ENCODE data around the gene HMCN1.

The HMCN1 gene

DNA sequence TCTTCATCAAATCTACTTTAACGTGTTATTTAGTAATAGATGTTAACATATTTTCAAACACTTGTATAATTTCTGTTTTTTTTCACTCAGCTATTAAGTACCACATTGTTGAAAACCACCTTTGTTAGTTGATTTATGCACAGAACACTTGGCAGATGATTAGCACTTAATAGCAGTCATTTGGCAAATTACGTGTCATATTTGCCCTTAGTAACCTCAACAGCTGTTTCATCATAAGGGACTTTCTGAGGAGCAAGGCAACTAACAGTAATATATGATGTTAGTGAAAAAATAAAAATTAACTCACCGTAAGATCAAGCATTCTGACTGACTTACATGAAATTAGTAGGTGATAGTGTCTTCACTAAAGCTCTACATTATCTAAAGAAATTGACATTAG is 186.4 kb downstream of the HMCN1 start:
- no peak for DNase-seq

DNA sequence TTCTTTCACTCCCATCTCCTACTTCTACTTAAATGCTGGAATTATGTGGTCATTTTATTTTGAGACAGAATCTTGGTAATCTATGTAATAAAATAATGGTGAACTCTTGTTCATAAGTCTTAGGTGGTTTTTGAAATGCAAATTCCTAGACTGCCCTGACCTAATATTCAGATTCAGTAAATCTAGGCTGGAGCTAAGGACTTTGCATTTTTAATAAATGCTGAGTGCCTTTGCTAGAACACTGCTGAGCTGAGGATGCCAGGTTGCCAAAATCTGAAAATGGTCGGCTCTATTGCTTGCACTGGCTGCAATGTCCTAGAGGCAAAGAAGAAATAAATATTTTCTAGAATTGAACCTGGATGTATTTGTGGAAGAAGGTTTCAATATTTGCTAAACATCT is 187.4 kb downstream of the HMCN1 start:
- no peak for DNase-seq

DNA sequence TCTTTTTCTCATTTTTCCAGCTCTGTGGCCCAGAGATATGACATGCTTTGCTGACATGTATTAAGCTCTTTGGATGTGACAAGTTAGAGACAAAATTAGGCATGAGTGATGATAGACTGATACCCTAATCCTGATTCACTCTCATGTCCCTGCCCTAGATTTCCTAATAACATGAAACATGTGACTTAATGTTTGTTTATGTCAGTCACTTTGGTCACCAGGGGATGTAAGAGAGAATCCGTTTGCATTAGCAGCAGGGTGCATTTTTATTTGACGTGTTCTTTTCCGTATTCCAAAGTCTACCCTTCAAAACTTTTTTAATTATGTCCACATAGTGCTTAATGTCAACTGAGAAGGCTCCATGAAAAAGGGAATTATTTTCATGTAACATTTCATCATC is 192.4 kb downstream of the HMCN1 start:
- DNase-seq: no peak

DNA sequence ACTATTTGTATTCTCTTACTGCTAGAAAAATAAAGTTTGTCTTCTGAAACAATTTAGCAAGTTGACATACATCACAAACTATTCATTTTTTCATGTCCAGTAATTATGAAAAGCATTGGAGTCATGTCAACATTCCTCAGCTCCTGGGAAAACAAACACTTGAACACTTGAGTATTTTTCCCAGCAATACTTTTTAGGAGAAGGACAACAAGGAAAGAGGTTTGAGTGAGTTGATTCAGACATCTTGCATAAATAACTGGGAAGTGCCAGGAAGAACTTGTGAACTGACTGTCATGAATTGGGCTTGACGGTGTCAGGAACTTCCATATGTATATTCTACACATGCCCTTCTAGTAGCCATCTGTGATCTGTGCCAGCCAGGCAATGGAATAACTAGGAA is 195.6 kb downstream of the HMCN1 start:
- no peak for DNase-seq

DNA sequence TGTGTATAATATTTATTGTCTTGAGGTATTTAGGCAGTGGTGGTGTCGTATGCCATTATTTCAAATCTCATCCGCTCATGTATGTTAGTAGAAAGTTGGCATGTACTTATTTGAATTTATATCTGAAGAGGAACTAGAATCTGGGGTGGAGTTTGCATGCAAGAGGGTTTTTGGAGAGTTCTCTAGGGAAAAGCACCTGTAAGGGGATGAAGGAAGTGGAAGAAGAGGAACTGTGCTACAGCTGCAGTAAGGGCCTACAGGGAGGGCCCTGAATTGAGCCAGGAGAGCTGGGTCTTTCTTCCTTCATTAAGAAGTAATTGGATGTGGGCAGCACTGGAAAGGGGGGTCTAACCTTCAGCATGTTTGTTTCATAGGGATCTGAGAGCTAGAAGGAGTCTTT is 197.2 kb downstream of the HMCN1 start:
- DNase-seq: no peak

DNA sequence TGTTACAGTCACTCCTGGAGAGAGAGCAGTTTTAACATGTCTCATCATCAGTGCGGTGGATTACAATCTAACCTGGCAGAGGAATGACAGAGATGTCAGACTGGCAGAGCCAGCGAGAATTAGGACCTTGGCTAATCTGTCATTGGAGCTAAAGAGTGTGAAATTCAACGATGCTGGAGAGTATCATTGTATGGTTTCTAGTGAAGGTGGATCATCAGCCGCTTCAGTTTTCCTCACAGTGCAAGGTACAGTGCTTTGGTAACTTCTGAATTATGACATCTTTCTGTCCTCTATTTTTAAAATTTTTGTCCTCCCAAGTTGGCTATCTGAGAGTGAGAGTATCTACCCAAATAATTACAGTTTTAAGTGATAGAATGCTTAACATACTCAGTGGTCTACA is 199.4 kb downstream of the HMCN1 start:
- no peak for DNase-seq

DNA sequence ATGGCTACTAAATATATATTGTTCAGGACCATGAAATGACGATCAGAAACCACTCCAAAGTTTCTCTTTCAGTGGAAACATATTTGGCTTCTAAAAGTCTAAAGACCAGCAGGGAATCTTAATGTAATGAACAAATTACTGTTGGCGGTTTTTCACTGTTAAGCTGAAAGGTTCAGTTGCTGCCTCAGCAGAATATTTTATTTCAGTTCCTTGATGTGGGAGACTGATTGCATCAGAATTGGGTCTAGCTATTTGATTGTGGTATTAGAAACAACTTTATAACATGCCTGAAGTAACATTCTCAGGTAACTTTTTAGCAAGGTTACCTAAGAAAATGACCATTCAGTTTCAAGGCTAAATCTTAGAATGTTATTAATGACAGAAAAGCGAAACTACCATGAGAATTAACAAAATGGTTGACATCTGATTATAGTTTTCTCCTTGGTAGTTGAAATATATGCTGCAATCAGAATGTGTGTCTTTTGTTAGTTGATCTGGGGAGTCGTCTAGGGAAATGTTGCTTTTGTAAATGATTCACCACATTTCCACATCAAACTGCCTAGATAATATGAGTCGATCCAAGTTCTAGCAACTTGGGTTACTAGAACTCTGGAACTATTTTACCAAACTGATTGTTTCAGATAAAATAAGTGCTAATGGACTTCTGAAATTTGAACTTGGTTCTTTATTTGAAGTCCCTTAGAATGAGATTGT is 200.4 kb downstream of the HMCN1 start:
- DNase-seq: no peak

DNA sequence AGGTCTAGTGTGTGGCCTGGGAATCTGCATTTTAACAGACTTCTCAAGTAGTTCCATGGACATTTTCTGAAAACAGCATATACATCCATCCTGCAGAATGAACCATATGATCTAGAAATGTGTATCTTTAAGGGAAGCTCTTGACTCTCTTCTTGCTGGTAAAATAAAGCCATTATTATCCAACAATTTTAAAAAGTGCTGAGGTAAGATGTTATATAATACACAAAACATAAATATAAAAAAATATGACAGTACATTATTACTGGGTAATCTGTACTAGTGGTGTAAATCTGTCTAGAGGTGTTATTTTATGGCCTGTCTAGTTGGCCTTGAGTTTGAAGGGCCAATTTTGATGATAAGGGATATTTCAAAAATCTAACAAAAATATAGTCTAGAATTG is 201.2 kb downstream of the HMCN1 start:
- no peak for DNase-seq

DNA sequence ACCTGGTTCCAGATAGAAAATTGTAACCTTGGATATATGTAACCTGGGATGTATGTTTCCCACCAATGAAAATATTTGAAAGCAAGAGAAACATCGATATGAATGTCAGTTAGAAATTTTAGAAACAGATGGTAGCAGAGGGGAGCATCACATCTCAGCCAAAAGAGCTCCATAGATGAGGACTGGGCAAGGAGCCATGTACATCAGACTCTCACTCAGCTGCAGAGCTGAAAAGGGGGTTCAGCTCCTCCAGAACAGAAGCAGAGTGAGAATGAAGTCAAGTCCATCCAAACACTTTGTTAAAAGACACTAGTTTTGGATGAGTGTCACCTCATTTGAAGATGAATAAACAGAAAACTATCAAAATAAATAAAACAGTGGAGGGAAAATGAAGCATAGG is 202.4 kb downstream of the HMCN1 start:
- no peak for DNase-seq

DNA sequence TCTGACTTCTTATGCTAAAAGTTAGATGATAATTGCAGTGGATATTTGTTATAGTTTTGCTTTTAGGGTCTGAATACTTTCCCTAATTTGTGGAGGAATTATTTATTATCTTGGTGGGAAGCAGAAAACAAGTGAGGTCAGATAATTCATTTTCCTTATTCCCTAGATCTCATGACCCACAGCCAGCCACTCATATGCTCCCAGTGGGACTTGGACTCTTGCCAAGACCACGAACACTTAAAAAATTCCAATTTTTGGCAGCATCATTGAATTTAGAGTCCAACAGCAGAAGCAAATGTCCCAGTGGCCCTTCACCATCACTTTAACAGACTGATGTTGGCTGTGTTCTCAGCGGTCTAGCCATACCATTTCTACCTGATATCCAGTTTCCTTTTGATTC is 204.2 kb downstream of the HMCN1 start:
- DNase-seq: no peak

DNA sequence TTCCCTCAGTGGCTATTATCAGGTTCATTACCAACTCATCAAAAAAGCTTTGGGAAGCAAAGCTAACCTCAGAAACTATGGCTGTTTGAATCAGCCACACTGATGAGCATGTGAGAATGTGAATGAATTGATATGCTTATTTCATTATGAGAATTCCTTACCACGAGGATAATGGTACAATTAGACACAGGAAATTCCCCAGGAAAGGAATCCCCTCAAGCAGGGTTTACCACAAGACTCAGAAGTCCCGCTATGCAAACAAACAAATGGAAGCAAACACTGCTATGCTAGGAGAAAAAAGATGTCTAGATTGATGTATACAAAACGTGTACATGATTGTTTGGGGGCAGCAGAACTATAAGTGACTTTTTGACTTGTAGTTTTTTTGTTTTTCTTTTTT is 205.0 kb downstream of the HMCN1 start:
- no peak for DNase-seq

DNA sequence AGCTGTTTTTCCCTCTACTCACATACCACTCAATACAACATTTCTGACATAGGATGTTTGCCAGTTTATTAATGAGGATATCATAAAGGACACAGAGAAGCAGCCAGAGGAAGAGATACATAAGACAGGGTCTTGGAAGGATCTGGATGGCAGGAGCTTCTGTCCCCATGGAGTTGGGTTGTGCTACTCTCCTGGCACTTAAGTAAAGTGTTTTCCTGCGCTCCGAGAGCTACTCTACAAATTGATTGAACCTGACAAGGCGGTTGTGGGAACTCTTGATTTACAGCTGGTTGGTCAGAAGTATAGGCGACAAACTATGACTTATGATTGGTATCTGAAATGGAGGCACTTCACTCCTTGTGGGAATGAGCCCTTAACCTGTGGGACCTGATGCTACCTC is 208.8 kb downstream of the HMCN1 start:
- no peak for DNase-seq

DNA sequence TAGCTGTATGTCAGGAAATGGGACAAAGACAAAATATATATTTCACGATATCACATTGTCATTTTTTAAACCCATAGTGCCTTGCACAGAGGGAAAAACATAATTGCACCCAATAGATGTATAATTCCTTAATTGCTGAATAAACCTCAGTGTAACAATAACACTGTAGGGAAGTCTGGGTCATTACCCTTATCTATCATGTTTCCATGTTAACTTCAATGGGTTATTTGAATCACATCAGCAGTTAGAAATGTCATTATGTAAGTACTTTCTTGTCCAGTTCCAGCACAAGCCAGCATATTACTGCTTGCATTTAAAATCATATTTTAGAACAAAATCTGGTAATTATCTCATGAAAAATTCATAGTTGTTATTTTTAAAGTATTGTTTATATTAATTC is 222.7 kb downstream of the HMCN1 start:
- DNase-seq: no peak

DNA sequence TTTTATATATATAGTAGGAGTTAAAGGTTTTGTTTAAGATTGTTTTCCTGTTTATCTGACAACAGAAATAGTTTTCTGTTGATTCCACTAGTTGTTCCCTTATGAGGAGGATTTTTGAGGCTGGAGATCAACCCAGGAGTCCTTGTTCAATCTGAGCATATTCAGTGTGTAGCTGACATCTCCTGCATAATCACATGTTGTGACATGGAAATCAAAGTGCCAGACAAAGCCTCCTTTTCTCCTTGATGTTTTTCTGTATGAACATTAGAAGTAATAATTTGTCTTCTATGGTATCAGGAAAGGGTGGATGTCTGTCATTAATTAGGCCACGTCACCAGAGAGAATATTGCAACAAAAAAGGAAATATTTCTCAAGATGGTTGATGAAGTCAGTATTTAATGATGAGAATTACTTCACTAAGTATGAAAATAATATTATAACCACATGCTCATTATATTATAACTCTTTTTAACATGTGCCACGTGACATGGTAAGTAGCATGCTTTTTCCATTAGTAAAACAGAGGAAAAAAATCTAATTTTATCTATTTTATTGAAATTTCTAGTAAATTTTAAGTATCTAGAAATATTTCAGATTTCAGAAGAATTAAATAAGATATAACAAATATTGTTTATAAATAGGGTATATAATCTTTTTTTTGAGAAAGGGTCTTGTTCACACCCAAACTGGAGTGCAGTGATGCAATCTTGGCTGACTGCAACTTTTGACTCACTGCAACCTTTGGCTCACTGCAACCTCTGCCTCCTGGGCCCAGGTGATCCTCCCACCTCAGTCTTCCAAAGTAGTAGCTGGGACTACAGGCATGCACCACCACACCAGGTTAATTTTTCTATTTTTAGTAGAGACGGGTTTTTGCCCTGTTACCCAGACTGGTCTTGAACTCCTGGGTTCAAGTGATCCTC is 223.5 kb downstream of the HMCN1 start:
- DNase-seq: no peak

DNA sequence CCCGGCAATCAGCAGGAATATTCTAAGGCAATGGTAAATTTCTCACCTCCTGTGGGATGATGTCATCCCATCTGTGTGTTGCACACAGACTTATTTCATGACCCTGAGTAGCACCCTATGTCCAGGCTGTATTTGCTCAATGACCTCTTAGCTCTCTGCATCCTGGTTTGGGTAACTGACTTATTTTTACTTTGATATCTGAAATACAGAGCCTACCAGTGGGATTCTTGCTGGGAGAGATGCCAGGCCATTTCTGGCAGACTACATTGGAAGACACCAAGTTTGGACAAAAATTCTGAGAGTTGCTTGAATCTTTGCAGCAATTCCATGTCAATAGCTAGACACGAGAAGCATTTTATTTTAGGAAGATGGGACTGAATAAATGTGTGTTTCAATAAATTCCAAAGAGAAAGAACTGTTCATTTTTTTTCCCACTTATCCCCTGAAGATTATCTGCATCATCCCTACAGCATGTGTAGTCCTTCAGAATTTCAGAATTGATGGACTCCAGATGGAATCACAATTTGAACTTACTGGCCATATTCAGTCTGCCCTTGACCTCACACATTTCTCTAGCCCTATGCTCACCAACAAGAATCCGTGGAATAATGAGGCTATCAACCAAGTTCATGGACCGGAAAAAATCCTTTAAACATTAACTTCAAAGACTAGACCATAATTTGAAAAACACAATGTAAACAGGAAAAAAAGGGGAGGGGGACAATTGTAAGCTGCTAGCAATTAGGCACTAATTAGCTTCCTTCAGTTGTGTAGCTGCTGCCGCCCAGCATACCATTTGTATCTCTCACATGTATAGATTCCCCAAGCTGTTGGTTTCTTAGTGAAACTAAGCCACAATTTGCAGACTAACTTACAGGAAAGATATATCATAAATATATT is 226.5 kb downstream of the HMCN1 start:
- DNase-seq: no peak

DNA sequence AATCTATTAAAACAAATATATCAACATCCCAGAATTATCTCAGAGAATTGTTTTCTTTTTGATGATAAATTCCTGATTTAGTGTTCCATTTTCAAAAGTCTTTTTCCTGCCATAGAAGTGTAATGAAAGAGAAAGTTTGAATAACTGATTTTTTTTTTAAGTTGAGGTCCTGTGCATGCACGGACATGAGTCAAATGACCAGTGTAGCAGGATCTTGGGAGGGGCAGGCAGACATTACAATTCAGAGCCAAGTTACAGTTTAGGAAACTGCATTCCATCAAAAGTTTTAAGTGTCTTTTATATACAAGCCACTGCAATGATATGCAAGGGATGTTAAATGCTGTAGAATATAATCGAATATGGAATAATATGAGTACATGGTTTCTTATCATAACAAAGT is 227.5 kb downstream of the HMCN1 start:
- no peak for DNase-seq

DNA sequence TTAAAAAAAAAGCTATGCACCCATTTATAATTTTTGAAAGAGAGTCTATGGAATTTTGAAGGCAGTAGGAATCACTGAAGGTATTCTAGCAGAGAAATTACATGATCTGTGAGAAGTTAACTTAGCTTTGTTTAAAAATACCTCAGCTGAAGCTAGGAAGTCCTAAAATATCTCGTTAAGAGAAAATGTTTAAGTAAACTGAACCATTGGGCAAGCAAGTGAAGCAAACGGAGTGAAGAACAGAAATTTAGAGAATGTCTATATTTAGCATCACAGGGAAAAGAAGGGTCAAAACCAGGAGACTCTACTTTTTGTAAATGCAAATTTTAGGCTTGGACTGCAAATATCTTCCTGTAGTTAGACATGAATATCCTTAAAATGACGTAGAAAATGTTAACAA is 230.8 kb downstream of the HMCN1 start:
- no peak for DNase-seq

DNA sequence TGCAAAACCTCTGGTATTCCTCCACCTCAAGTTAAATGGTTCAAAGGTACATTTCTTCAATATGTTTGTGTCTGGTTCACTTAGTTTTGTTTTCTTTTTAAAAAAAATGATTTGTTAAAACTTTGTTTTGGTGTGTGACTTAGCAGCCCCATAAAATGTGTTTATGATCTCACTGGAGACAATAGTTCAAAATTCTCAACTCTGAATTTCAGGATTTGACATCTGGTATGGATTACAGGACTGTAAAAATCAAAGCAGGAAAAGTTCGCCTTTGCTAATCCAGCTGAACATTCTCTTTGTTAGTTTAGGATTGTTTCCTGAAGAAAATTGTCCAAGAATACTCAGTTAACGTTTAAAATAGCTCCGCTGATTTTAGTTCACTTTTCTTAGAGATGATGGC is 231.7 kb downstream of the HMCN1 start:
- DNase-seq: no peak

DNA sequence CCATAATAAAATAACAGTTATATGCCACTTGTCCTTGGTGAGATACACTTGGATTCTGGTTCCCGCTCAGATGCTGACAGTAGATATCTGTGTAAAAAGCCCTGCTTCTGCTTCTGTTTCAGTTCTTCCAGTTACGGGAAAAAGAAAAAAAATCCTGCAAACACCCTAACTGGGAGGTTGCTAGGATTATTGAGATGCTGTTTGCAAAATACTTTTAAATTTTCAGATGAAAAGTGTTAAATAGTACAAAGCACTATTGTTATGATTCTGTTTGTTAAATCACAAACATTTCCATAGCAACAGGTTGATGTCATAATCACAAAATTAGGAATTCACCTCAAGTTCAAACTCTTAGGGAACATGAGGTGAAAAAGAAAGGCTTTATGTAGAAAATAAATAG is 232.3 kb downstream of the HMCN1 start:
- DNase-seq: no peak

DNA sequence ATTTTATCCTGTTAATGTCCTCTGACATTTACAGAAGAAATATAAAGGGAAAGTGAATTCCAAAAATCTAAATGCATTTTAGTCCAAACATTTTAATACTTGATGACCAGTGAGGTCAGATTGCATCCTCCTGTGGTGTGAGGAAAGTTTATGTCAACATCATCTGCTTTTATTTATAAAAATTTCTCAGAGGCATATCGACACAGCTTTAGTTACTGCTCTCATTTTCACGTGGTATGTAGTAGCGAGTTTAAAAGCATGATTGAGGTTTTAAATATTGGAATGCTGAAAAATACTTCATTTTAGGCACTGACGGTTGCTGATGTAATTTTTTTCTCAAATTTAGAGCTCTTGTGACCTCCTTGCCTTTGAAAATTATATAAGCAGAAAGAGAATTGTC is 234.8 kb downstream of the HMCN1 start:
- DNase-seq: no peak

DNA sequence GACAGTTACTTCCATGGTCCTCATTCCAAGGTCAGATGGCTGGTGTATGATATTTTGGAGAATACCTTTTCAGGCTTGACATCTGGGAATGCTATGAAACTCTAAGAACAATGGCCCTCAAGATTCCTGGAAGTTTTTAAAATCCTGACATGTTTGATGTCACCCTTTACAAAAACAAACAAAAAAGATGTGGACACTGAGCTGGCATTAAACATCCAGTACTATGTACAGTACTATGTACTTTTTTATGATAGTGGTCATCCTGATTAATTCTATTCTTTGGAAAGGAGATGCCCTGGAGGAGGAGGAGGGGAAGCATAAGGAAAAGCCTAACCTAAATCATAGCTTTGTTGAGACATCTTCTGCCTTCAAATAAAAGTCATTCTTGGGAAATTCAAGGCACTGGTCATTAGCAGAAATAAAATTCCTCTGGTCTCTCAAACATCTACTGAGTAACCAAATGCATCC is 235.4 kb downstream of the HMCN1 start:
- no peak for DNase-seq

DNA sequence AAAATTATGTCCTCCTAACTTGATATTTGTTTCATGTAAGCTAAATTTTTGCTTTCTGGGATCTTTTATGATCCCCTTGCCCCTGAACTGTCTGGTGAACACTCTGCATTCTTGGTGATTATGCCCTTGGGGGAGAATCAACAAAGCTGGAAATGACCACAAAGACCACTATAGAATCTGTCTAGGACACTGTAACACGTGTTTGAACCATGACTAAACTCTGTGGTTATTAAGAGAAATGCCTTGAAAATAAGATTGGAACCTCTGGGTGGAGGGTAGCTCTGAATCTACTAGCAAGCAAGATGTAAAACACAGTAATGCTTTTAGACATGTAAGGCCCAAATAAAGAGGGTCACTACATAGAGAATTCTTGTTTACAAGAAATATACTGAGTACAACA is 237.5 kb downstream of the HMCN1 start:
- no peak for DNase-seq

DNA sequence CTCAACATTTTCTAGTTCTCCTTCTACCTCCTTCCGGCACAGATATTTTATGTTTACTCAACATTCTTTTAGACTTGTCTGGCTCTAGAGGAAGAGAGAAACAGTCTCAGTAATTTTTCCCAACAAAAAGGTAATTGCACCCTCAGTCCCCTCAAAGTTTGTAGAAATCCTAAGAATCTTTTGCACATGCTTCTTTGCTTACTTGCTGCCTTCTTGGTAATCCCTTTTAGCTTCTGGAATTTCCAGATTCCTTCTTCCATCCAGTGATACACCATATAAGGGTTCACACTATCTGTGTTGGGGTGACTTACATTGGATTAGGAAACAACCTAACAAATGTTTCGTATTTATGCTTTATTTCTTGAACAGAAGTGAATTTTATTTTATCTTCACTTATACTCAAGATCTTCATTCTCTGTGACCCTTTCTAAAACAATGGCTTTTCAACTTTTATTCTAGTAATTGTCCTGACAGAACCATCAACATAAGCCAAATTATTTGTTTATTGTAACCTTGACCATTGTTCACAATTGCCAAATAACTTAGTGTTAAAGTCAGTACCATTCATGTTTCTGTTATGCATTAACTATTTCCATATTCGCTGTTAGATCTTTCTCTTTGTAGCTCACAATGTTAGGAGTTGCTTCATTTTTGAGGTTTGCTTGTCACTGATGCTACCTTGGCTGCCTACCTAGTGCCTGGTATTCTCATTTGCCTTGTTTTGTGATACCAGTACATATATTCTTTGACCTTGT is 238.1 kb downstream of the HMCN1 start:
- DNase-seq: no peak

All from activated T-cell treated with anti-CD3 and anti-CD28 coated beads, Interleukin-2, amount 50 U/mL, for 48 hours (primary cell).